ENCODE results near the gene KATNB1. TPM values are rescaled to one million over a fixed set of nuclear protein-coding genes. Genes with fewer than 3 reads are reported as not detected.
A peak's percentile ranks its signal among the peaks of the same experiment; 100 is the strongest.

Gene KATNB1
- total and polyA plus RNA-seq, 2 experiments from 2014 or later = 31.4 to 65.9 TPM

DNA sequence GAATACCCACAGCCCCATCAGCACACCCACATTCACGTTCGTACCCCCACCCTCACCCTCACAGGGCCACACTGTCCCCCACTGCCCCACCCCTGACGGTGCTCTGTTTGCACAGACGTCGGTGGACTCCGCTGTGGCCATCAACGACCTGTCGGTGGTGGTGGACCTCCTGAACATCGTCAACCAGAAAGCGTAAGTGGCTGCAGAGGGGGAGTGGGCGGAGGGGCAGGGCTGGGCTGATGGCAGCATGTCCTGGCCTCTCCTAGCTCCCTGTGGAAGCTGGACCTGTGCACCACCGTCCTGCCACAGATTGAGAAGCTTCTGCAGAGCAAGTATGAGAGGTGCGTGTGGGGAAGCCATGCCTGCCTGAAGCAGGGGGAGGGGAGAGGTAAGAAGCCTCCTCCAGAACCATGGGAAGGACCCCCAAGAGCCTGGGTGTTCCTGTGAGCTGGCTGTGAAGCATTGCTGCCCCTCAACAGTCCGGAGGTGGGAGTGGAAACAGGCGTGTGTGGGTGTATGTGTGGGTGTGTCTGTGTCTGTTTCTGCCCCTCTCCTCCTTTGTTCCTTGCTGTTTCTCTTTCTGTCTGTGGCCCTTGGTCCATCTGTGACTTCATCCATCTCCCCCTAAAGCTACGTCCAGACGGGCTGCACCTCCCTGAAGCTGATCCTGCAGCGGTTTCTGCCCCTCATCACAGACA lies 20.3 kb downstream of the KATNB1 start:
- H3K9me3 Mint-ChIP-seq = no peaks in the 10 kb centered on the region
- H4K20me1 ChIP-seq (replicated peaks; ENCODE audit: insufficient read depth) = no peaks in the 10 kb centered on the region
- TF ChIP-seq, protein P1, sequence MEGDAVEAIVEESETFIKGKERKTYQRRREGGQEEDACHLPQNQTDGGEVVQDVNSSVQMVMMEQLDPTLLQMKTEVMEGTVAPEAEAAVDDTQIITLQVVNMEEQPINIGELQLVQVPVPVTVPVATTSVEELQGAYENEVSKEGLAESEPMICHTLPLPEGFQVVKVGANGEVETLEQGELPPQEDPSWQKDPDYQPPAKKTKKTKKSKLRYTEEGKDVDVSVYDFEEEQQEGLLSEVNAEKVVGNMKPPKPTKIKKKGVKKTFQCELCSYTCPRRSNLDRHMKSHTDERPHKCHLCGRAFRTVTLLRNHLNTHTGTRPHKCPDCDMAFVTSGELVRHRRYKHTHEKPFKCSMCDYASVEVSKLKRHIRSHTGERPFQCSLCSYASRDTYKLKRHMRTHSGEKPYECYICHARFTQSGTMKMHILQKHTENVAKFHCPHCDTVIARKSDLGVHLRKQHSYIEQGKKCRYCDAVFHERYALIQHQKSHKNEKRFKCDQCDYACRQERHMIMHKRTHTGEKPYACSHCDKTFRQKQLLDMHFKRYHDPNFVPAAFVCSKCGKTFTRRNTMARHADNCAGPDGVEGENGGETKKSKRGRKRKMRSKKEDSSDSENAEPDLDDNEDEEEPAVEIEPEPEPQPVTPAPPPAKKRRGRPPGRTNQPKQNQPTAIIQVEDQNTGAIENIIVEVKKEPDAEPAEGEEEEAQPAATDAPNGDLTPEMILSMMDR (conservative IDR thresholded peaks at IDR 0.05; ENCODE audit: low read depth in 2 of 2) = no peak
- TF ChIP-seq POLR2AphosphoS5 (IDR thresholded peaks at IDR 0.05; ENCODE audit: low read depth) (no peak), CREB1 (CRISPR knock-in tag; IDR thresholded peaks at IDR 0.05; ENCODE audit: low read depth) (no peak), NANOG (IDR thresholded peaks at IDR 0.05; ENCODE audit: borderline replicate concordance) (no peak), STAT1 (IDR thresholded peaks at IDR 0.05; ENCODE audit: unreplicated experiment) (no peak), EZH2 (IDR thresholded peaks at IDR 0.05; ENCODE audit: low read depth, unreplicated experiment) (no peak), EZH2phosphoT487 (IDR thresholded peaks at IDR 0.05; ENCODE audit: unreplicated experiment) (no peak), ZNF114 (CRISPR knock-in tag; IDR thresholded peaks at IDR 0.05) (no peak), JUNB (IDR thresholded peaks at IDR 0.05; ENCODE audit: unreplicated experiment) (no peak), ZNF331 (CRISPR knock-in tag; IDR thresholded peaks at IDR 0.05; ENCODE audit: low read depth) (no peak)
- TF ChIP-seq, protein P2, sequence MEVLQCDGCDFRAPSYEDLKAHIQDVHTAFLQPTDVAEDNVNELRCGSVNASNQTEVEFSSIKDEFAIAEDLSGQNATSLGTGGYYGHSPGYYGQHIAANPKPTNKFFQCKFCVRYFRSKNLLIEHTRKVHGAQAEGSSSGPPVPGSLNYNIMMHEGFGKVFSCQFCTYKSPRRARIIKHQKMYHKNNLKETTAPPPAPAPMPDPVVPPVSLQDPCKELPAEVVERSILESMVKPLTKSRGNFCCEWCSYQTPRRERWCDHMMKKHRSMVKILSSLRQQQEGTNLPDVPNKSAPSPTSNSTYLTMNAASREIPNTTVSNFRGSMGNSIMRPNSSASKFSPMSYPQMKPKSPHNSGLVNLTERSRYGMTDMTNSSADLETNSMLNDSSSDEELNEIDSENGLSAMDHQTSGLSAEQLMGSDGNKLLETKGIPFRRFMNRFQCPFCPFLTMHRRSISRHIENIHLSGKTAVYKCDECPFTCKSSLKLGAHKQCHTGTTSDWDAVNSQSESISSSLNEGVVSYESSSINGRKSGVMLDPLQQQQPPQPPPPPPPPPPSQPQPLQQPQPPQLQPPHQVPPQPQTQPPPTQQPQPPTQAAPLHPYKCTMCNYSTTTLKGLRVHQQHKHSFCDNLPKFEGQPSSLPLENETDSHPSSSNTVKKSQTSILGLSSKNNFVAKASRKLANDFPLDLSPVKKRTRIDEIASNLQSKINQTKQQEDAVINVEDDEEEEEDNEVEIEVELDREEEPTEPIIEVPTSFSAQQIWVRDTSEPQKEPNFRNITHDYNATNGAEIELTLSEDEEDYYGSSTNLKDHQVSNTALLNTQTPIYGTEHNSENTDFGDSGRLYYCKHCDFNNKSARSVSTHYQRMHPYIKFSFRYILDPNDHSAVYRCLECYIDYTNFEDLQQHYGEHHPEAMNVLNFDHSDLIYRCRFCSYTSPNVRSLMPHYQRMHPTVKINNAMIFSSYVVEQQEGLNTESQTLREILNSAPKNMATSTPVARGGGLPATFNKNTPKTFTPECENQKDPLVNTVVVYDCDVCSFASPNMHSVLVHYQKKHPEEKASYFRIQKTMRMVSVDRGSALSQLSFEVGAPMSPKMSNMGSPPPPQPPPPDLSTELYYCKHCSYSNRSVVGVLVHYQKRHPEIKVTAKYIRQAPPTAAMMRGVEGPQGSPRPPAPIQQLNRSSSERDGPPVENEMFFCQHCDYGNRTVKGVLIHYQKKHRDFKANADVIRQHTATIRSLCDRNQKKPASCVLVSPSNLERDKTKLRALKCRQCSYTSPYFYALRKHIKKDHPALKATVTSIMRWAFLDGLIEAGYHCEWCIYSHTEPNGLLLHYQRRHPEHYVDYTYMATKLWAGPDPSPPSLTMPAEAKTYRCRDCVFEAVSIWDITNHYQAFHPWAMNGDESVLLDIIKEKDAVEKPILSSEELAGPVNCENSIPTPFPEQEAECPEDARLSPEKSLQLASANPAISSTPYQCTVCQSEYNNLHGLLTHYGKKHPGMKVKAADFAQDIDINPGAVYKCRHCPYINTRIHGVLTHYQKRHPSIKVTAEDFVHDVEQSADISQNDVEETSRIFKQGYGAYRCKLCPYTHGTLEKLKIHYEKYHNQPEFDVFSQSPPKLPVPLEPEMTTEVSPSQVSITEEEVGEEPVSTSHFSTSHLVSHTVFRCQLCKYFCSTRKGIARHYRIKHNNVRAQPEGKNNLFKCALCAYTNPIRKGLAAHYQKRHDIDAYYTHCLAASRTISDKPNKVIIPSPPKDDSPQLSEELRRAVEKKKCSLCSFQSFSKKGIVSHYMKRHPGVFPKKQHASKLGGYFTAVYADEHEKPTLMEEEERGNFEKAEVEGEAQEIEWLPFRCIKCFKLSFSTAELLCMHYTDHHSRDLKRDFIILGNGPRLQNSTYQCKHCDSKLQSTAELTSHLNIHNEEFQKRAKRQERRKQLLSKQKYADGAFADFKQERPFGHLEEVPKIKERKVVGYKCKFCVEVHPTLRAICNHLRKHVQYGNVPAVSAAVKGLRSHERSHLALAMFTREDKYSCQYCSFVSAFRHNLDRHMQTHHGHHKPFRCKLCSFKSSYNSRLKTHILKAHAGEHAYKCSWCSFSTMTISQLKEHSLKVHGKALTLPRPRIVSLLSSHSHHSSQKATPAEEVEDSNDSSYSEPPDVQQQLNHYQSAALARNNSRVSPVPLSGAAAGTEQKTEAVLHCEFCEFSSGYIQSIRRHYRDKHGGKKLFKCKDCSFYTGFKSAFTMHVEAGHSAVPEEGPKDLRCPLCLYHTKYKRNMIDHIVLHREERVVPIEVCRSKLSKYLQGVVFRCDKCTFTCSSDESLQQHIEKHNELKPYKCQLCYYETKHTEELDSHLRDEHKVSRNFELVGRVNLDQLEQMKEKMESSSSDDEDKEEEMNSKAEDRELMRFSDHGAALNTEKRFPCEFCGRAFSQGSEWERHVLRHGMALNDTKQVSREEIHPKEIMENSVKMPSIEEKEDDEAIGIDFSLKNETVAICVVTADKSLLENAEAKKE (CRISPR knock-in tag; IDR thresholded peaks at IDR 0.05) = no peak
- TF ChIP-seq, protein P3, sequence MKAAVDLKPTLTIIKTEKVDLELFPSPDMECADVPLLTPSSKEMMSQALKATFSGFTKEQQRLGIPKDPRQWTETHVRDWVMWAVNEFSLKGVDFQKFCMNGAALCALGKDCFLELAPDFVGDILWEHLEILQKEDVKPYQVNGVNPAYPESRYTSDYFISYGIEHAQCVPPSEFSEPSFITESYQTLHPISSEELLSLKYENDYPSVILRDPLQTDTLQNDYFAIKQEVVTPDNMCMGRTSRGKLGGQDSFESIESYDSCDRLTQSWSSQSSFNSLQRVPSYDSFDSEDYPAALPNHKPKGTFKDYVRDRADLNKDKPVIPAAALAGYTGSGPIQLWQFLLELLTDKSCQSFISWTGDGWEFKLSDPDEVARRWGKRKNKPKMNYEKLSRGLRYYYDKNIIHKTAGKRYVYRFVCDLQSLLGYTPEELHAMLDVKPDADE (IDR thresholded peaks at IDR 0.05) = no peak
- TF ChIP-seq, protein P4, sequence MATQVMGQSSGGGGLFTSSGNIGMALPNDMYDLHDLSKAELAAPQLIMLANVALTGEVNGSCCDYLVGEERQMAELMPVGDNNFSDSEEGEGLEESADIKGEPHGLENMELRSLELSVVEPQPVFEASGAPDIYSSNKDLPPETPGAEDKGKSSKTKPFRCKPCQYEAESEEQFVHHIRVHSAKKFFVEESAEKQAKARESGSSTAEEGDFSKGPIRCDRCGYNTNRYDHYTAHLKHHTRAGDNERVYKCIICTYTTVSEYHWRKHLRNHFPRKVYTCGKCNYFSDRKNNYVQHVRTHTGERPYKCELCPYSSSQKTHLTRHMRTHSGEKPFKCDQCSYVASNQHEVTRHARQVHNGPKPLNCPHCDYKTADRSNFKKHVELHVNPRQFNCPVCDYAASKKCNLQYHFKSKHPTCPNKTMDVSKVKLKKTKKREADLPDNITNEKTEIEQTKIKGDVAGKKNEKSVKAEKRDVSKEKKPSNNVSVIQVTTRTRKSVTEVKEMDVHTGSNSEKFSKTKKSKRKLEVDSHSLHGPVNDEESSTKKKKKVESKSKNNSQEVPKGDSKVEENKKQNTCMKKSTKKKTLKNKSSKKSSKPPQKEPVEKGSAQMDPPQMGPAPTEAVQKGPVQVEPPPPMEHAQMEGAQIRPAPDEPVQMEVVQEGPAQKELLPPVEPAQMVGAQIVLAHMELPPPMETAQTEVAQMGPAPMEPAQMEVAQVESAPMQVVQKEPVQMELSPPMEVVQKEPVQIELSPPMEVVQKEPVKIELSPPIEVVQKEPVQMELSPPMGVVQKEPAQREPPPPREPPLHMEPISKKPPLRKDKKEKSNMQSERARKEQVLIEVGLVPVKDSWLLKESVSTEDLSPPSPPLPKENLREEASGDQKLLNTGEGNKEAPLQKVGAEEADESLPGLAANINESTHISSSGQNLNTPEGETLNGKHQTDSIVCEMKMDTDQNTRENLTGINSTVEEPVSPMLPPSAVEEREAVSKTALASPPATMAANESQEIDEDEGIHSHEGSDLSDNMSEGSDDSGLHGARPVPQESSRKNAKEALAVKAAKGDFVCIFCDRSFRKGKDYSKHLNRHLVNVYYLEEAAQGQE (IDR thresholded peaks at IDR 0.05; ENCODE audit: unreplicated experiment) = no peak
- peaks cover 11% of the 10 kb centered on the region for H3K4me1 Mint-ChIP-seq
- no peaks in the 10 kb centered on the region for H3K79me2 ChIP-seq (replicated peaks; ENCODE audit: insufficient read depth)
- H3K4me1 ChIP-seq (ENCODE audit: insufficient read depth) = no peaks in the 10 kb centered on the region; the same call in 1 of the 2 replicates
- H3K27me3 ChIP-seq (ENCODE audit: insufficient read depth) = no peaks in the 10 kb centered on the region
- DNase-seq (ENCODE audit: low spot score) (no peak), ATAC-seq (no peak)
- H2AFZ ChIP-seq = no peak overlapping the region
- no peaks in the 10 kb centered on the region for H3K36me3 ChIP-seq (ENCODE audit: insufficient read depth)
- peaks cover 8% of the 10 kb centered on the region for H3K27me3 Mint-ChIP-seq (ENCODE audit: insufficient read depth, low read depth, poor library complexity)
- no peak overlapping the region for H3K4me3 ChIP-seq
- no peak overlapping the region for H3K4me2 ChIP-seq
- H3K4me3 Mint-ChIP-seq = no peak overlapping the region
- no peaks in the 10 kb centered on the region for H3K9me2 ChIP-seq (ENCODE audit: insufficient read depth)
- H3K27ac Mint-ChIP-seq = peak overlapping the region; percentile 43
- H3K36me3 Mint-ChIP-seq (ENCODE audit: low read depth) = peaks cover 27% of the 10 kb centered on the region
- no peak overlapping the region for H3K27ac ChIP-seq (ENCODE audit: low read depth)
- no peaks in the 10 kb centered on the region for H3F3A ChIP-seq (replicated peaks; ENCODE audit: low read depth)

Measured in GM23338 (cell line).